GM12872 (cell line): ENCODE measurements around the gene IGLL5.

Experiments used
- TF ChIP-seq, protein P1 (sequence below): IDR thresholded peaks from 3 replicates; pipeline ENCODE4 v1.5.1; 2011; ENCODE audit warnings: low read depth, mild to moderate bottlenecking, low read length, moderate library complexity; ENCODE audit not compliant: insufficient read depth

The IGLL5 gene

DNA sequence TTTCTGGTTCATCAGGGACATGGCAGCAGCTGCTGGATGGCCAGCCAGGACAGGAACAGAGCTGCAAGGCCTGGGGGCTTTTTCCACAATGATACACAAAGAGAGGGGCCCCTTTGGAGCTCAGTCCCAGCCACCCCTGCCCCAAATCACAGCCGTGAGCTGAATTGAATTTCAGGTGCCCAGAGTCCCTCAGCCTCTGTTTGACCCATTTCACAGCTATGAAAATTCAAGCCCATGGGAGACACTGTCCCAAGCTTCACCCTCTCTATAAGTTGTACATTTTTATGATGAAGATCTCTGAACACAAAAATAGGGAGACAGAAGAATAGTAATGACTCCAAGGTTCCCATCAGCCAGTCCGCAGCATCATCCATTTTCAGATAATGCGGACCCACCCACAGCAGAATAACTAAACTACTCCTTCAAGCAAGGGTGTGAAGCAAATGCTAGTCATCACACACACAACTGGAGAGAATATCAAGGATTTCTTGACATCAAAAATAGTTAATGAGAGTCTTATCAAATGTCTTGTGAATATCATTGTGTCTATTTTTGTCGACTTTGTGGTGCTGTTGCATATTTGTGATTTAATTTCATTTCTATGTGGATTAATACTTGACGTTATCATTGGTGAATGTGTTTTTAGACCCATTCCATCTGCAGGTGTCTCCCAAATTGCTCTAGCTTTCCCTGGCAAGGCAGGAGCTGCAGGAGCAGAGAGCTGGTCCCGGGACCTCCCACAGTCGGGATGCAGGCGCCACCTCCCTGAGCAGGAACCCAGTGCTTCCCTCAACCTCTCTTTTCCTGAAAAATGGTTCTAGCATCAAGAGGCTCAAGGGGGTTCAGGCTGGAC, 24.7 kb downstream of the IGLL5 start:
- TF ChIP-seq, protein P1, sequence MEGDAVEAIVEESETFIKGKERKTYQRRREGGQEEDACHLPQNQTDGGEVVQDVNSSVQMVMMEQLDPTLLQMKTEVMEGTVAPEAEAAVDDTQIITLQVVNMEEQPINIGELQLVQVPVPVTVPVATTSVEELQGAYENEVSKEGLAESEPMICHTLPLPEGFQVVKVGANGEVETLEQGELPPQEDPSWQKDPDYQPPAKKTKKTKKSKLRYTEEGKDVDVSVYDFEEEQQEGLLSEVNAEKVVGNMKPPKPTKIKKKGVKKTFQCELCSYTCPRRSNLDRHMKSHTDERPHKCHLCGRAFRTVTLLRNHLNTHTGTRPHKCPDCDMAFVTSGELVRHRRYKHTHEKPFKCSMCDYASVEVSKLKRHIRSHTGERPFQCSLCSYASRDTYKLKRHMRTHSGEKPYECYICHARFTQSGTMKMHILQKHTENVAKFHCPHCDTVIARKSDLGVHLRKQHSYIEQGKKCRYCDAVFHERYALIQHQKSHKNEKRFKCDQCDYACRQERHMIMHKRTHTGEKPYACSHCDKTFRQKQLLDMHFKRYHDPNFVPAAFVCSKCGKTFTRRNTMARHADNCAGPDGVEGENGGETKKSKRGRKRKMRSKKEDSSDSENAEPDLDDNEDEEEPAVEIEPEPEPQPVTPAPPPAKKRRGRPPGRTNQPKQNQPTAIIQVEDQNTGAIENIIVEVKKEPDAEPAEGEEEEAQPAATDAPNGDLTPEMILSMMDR, result no peak

DNA sequence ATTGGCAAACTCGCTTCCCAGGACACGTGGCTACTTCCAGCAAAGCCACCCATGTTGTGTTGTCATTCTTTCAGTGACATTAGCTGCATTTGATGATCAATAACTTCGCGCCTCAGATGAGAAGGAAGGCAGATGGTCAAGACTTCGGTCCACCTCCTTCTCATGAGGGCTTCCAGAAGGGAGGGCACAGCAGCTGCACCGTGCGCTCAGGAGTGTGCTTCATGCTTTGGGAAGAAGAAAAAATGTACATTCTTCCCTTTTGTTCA, 25.3 kb downstream of the IGLL5 start:
- TF ChIP-seq, protein P1, result no peak

DNA sequence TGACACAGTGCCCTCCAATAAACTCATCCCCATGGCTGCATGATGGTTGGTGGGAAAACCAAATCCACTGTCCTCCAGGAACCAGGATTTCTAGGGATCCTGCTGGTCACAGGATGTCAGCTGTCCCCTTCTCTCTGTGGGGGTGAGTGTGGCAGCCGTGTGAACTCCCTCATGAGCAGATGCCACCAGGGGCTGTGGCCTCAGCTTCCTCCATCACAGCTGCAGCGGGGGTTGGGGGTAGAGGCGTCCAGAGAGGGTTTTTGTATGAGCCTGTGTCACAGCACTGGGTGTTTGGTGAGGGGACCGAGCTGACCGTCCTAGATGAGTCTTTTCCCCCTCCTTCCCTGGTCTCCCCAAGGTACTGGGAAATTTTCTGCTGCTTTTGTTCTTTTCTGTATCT, 26.4 kb downstream of the IGLL5 start:
- TF ChIP-seq, protein P1, result no peak

DNA sequence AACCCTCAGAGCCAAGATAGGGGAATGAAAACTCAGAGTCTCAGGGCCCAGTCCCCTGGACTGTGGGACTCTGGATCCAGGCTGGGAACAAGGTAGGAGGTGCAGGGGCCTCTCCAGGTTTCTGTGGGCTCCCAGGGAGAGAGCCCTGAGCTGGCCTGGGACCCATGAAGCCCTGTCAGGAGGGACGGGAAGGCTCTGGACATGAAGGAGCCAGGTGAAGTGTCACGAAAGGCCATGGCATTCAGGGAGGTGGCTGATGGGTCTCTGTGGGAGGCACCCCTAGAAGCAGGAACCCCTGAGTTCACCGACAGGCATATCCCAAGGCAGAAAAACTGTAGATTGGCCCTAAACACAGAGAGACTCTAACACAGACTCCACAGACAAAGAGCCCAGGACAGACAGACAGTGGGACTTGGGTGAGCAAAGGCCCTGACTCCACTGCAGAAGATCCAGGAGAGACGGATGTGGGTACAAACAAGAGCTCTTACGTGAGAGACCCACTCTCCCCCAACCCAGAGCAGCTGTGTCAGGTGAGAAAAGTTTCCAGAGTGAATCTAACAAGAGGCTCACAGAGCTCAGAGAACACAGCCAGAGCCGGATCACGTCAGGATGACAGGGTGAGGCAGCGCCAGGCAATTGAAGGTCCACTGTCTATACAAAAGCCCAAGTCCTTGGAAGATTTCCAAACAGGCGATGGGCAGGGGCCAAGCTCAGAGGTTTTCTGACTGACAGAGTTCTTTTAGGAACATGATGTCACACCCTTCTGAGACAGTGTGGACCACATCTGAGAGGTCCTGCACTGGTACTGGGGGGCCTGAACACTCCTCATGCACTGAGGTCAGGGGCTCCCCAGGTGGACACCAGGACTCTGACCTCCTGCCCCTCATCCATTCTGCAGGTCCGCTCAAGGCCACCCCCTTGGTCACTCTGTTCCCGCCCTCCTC, 27.4 kb downstream of the IGLL5 start:
- TF ChIP-seq, protein P1, result no peak

DNA sequence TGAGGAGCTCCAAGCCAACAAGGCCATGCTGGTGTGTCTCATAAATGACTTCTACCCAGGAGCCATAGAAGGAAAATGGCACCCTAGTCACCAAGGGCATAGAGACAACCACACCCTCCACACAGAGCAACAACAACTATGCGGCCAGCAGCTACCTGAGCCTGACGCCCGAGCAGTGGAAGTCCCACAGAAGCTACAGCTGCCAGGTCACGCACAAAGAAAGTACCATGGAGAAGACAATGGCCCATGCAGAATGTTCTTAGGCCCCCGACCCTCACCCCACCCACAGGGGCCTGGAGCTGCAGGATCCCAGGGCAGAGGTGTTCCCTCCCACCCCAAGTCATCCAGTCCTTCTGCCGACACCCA, 28.0 kb downstream of the IGLL5 start:
- TF ChIP-seq, protein P1, result no peak

DNA sequence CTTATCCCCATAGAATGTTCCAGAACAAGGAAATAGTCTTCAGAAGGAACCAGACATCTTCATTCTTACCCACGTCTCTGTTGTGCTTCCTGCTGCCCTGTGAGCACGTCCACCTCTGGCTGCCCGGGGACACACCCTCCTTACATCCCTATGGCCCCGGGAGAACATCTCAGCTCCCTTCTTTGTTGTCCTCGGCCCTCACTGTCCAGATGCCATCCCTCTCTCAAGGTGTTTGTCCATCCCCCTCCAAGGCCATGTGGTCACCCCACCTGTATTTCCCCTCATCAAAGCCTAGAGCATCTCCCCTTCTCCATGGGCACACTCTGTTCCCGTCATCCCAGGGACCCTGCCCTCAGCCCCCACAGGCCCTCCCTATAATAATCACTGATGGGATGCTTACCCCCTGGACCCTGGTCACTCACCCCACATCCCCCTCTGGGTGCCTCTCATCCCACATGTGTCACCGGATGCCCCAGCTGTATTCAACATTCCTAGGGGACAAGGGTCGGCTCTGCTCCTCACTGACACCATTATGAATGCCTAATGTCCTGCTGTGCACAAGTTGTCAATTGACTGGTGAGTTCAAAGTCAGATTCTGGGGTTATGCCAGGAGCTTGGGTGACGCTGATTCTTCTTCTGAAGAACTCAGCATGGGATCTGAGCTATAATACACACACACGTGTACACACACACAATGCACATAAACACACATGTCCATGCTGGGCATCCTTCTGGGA, 28.8 kb downstream of the IGLL5 start:
- TF ChIP-seq, protein P1, result no peak

DNA sequence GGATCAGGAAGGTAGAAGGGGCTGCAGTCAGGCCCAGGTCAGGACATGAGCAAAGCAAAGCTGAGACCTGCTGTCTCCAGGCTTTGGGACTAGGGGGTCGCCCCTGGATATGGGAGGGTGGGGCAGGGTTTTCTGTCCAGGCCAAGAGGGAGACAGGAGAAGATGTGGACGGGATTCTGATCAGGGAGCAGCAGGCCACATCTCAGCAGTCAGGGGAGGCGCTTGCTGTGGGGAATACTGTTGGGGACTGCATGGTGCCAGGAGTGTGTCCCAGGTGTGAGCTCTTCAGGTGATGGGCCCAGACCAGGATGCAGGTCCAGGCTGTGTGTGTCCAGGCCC, 29.3 kb downstream of the IGLL5 start:
- TF ChIP-seq, protein P1, result no peak
